GM23248 (cell line): ENCODE data around the gene PSMG4.

ENCODE experiments used
- EZH2 ChIP-seq: fragments of 200-600 bp; sonication (generic); IDR thresholded peaks from 2 replicates; pipeline ENCODE4 v1.6.1; 2018; ENCODE audit warnings: antibody characterized with exemption, mild to moderate bottlenecking; ENCODE audit not compliant: insufficient read depth, poor library complexity, severe bottlenecking
- EZH2phosphoT487 ChIP-seq: fragments of 200-600 bp; sonication (generic); IDR thresholded peaks from 2 replicates; pipeline ENCODE4 v1.6.1; 2018; ENCODE audit warnings: antibody characterized with exemption, moderate library complexity, mild to moderate bottlenecking, low read depth; ENCODE audit not compliant: insufficient read depth

- no peak for TF ChIP-seq EZH2phosphoT487
- TF ChIP-seq EZH2, result no peak
Observed at GRCh38 chr6:3291346-3291745, 32.6 kb downstream of the PSMG4 start.
